A549 (cell line): ENCODE data around the gene UNC79.

ENCODE experiments used
- BHLHE40 ChIP-seq: IDR thresholded peaks from 2 replicates; pipeline ENCODE4 v1.6.1; 2012; ENCODE audit warnings: low read depth, low read length, inconsistent platforms
- POLR2A ChIP-seq: IDR thresholded peaks from 2 replicates; pipeline ENCODE4 v1.6.1; 2012; ENCODE audit warnings: mild to moderate bottlenecking, low read length
- TF ChIP-seq, protein P1 (sequence below): fragments of 450-650 bp; IDR thresholded peaks from 2 replicates; pipeline ENCODE4 v1.6.1; 2014; ENCODE audit warnings: antibody characterized with exemption

DNA sequence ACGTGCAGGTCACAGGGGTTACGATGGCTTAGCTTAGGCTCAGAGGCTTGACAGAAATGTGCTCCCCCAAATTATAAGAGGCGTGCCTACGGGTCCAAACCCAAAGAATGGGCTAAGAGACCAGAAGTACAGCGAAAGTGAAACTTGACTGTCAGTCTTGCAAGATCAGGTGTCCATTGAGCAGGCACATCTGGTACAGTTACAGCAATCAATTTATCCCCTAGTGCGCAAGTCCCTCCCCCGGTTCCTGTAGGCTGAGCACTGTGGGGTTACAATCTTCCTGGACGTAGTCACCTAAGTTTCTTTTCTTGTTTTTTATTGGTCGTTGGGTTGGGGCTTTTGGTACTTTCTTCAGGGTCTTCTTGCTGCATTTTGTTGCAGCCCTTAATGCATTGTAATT is 134.2 kb downstream of the UNC79 start:
- TF ChIP-seq POLR2A (no peak), BHLHE40 (no peak)
- TF ChIP-seq, protein P1, sequence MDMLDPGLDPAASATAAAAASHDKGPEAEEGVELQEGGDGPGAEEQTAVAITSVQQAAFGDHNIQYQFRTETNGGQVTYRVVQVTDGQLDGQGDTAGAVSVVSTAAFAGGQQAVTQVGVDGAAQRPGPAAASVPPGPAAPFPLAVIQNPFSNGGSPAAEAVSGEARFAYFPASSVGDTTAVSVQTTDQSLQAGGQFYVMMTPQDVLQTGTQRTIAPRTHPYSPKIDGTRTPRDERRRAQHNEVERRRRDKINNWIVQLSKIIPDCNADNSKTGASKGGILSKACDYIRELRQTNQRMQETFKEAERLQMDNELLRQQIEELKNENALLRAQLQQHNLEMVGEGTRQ: no peak
